ENCODE measurements around the gene VMO1.

Gene VMO1

DNA sequence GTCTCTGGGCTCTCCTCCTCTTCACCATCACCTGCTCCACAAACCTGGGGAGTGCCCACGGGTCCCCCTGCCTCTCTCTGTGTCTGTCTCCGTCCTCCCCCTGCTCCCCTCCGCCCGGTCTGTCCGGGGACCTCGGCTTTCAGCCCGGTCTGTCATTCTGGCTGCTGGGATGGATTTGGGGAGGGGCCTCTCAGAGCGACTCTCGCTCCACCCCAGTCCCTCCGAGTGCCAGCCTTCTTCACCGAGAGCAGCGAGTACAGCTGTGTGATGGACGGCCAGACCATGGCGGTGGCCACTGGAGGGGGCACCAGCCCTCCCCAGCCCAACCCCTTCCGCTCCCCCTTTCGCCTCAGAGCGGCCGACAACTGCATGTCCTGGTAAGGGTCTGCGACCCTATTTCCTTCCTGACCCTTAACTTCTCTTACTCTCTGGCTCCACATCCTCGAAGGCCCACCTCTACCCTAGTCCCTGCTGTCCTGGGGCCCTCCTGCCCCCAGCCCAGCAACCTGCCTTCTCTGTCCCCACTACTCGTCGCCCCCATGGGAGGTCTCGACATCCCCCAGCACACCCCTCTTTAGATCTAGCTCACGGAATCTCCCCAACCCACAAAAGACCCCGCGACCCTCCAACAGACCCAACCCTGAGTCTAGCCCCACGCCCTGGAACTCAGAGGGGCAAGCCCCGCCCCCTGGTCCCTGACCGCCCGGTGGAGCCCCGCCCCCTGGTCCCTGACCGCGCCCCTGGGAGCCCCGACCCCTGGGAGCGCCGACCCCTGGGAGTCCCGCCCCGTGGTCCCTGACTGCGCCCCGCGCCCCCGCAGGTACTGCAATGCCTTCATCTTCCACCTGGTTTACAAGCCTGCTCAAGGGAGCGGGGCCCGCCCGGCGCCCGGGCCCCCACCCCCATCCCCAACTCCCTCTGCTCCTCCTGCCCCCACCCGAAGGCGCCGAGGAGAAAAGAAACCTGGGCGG lies 40.9 kb downstream of the VMO1 start:
- no peak for DNase-seq (ENCODE audit: low read depth)
- TF ChIP-seq, protein P1, sequence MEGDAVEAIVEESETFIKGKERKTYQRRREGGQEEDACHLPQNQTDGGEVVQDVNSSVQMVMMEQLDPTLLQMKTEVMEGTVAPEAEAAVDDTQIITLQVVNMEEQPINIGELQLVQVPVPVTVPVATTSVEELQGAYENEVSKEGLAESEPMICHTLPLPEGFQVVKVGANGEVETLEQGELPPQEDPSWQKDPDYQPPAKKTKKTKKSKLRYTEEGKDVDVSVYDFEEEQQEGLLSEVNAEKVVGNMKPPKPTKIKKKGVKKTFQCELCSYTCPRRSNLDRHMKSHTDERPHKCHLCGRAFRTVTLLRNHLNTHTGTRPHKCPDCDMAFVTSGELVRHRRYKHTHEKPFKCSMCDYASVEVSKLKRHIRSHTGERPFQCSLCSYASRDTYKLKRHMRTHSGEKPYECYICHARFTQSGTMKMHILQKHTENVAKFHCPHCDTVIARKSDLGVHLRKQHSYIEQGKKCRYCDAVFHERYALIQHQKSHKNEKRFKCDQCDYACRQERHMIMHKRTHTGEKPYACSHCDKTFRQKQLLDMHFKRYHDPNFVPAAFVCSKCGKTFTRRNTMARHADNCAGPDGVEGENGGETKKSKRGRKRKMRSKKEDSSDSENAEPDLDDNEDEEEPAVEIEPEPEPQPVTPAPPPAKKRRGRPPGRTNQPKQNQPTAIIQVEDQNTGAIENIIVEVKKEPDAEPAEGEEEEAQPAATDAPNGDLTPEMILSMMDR (IDR thresholded peaks at IDR 0.05; ENCODE audit: low read depth, low read length, missing control alignments) = no peak
- no peak overlapping the region for H3K4me3 ChIP-seq (ENCODE audit: low read depth, low read length)

DNA sequence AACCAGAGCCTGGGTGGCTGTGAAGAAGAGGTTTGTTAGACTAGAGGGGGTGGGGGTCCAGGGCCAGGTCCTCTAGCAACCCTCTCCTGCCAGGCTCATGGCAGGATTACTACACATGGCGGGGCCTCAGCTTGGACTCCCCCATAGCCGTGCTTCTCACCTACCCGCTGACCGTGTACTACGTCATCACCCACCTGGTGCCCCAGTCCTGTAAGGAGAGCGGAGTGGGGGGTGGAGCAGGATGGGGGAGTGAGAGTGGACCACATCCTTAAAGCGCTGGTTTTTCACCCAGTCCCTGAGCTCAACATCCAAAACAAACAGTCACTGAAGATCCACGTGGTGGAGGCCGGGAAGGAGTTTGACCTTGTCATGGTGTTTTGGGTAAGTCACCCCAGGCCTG lies 42.3 kb downstream of the VMO1 start:
- H3K4me3 ChIP-seq (ENCODE audit: low read depth, low read length) = no peak overlapping the region
- TF ChIP-seq, protein P1 (IDR thresholded peaks at IDR 0.05; ENCODE audit: low read depth, low read length, missing control alignments) = no peak
- DNase-seq (ENCODE audit: low read depth) = no peak

DNA sequence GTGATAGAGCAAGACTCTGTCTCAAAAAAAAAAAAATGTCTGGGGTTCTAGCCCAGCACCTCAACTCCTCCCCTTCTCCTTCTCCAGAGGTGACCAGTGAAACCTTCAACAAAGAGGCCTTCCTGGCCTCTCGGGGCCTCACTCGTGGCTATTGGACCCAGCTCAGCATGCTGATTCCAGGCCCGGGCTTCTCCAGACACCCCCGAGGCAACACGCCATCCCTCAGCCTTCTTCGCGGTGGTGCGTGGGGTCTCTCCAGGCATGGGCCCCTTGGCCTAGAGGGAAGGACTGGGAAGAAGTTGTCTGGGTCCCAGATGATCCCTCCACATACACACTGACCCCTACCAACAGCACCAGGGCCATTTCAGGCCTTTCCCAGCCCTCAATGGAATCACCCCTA lies 42.9 kb downstream of the VMO1 start:
- TF ChIP-seq, protein P1 (IDR thresholded peaks at IDR 0.05; ENCODE audit: low read depth, low read length, missing control alignments) = no peak
- no peak overlapping the region for H3K4me3 ChIP-seq (ENCODE audit: low read depth, low read length)
- DNase-seq (ENCODE audit: low read depth) = no peak

DNA sequence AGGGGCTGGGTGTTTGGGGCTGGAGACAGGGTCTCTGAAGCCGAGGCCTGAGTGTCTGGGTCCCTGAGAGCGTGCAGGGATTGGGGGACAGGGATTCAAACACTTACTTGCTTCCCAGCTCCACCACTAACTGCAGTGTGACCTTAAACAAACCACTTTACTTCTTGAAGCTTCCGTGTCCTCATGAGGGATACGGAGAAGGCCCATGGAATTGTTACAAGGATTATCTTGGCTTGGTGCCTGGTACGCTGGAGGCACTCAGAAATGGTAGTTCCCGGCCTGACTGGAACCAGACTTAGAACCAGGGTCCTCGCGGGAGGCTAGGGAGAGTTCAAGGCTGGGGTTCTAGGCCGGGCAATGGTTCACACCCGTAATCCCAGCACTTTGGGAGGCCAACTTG lies 43.5 kb downstream of the VMO1 start:
- TF ChIP-seq, protein P1 (IDR thresholded peaks at IDR 0.05; ENCODE audit: low read depth, low read length, missing control alignments) = no peak
- no peak overlapping the region for H3K4me3 ChIP-seq (ENCODE audit: low read depth, low read length)

DNA sequence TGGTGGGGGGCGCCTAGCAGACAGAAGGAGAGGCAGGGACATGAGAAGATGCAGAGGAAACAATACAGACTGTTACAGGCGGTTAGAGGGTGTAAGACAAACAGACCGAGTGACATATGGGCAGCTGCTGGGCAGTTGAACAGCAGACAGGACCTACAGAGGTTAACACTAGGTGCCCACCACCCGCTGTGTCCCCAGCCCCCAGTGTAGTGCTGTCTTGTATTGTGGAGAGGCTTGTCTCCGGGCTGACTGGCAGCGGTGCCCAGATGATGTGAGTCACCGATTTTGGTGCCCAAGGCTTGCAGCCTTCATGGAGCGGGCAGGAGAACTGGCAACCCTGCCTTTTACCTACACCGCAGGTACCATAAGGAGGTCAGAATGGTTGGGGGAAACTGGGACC lies 44.0 kb downstream of the VMO1 start:
- no peak for DNase-seq (ENCODE audit: low read depth)
- TF ChIP-seq, protein P1 (IDR thresholded peaks at IDR 0.05; ENCODE audit: low read depth, low read length, missing control alignments) = no peak
- H3K4me3 ChIP-seq (ENCODE audit: low read depth, low read length) = no peak overlapping the region

More for the DNA sequence above, 43.5 kb downstream of the VMO1 start:
- DNase-seq (ENCODE audit: low read depth) = no peak

DNA sequence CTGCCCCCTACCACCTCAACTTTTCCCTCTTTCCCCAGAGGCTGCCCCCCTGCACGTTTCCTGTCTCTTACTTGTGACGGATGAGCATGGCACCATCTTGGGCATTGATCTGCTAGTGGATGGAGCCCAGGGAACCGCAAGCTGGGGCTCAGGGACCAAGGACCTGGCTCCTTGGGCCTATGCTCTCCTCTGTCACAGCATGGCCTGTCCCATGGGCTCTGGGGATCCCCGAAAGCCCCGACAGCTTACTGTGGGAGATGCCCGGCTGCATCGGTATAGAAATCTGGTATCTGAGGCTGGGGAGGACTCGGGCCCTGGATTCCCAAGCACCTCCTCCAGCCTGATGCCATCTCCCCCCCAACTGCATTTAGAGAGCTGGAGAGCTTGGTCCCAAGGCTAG lies 44.6 kb downstream of the VMO1 start:
- DNase-seq (ENCODE audit: low read depth) = no peak
- TF ChIP-seq, protein P1 (IDR thresholded peaks at IDR 0.05; ENCODE audit: low read depth, low read length, missing control alignments) = no peak
- H3K4me3 ChIP-seq (ENCODE audit: low read depth, low read length) = no peak overlapping the region

DNA sequence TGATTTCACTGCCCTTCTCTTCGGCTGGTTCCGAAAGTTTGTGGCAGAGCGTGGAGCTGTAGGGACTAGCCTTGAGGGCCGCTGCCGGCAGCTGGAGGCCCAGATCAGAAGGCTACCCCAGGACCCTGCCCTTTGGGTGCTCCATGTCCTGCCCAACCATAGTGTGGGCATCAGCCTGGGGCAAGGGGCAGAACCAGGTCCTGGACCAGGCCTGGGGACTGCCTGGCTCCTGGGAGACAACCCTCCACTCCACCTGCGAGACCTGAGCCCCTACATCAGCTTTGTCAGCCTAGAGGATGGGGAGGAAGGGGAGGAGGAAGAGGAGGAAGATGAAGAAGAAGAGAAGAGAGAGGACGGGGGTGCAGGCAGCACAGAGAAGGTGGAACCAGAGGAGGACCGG lies 45.6 kb downstream of the VMO1 start:
- H3K4me3 ChIP-seq (ENCODE audit: low read depth, low read length) = no peak overlapping the region
- TF ChIP-seq, protein P1 (IDR thresholded peaks at IDR 0.05; ENCODE audit: low read depth, low read length, missing control alignments) = no peak
- no peak for DNase-seq (ENCODE audit: low read depth)

All from GM12864 (cell line).